Activated naive CD4-positive, alpha-beta T cell treated with anti-CD3 and anti-CD28 coated beads, Interleukin-2, amount 50 U/mL, for 72 hours (primary cell): ENCODE data around the gene AMBP. TPM values are rescaled to one million over a fixed set of nuclear protein-coding genes. Genes with fewer than 3 reads are reported as not detected.
A peak's percentile ranks its signal among the peaks of the same experiment; 100 is the strongest.
"Not testable (repeated sequence)": the region's sequence is repeated elsewhere in the genome, so short reads cannot be mapped to it uniquely, and the experiment has no call there.

Experiments
- ATAC-seq, 2 donors: fragments of 150-1000 bp; cut with Tn5 transposase; 2 replicates each; pipeline ENCODE4 v1.10.0; 2021; ENCODE audit warnings: mild to moderate bottlenecking in 2 of 2, moderate library complexity in 2 of 2
- DNase-seq, 2 donors: peaks; one replicate each; pipeline ENCODE4 v3.0.0; 2021 to 2022; ENCODE audit warnings: low spot score in 2 of 2
- H3K27ac Mint-ChIP-seq, 2 donors: one replicate each; pipeline ENCODE4 v1.8.0; 2022; ENCODE audit warnings: mild to moderate bottlenecking in 2 of 2, mixed read lengths in 2 of 2
- H3K36me3 Mint-ChIP-seq, 2 donors: one replicate each; pipeline ENCODE4 v1.8.0; 2022; ENCODE audit warnings: mixed read lengths in 2 of 2
- H3K9me3 Mint-ChIP-seq, 2 donors: one replicate each; pipeline ENCODE4 v1.8.0; 2022; ENCODE audit warnings: mixed read lengths in 2 of 2
- total RNA-seq, 2 donors: library from RNA; stranded (reverse); gene quantifications; one replicate each; pipeline ENCODE4 v1.2.3, GENCODE V29; 2022

The AMBP gene
- total RNA-seq, 2 donors from 2014 or later: not detected

DNA sequence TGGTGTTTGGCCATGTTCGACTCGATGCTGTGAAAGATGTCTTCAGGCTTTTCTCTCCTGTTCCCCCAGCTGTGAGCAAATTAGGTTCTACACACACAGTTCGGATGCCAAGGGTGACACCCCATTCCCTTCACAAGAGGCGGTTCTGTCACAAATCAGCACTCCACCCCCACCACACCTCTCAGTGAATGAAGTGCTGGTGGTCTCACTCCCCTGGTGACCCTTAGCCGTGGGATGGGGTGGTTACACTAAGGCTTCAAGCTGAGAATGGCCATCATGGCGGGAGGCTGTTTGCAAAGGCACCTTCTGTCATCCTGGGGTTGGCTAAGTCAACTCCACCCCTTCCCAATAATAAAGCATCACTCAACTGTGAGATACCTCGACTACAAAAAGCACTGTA lies 26.4 kb downstream of the AMBP start:
- Mint-ChIP-seq H3K27ac (no peak overlapping the region), H3K36me3 (no peaks in the 10 kb centered on the region), H3K9me3 (no peaks in the 10 kb centered on the region)
- no peak for ATAC-seq
- peak in 1 of 2 donors; percentile 7 for DNase-seq

DNA sequence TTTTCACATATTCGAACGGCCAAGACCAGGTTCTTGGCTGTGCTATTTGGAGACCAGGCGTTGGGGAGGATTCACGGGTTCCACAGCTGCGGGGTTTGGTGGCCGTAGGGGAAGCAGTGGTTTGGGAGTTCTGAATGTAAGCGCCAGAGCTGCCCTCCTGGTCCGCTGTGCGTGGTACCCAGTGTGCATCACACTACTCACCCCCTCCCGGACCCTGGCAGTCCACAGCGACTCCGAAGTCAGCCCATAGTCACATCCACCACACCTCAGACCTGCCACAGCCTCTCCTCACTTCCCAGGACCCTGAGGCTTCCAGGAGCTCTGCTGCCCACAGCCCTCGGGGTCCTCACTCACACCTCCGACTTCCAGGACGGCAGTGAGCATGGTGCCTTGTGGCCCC lies 26.8 kb downstream of the AMBP start:
- Mint-ChIP-seq H3K36me3 (no peaks in the 10 kb centered on the region), H3K9me3 (no peaks in the 10 kb centered on the region), H3K27ac (no peak overlapping the region)
- DNase-seq: peak in 1 of 2 donors; percentile 25
- no peak for ATAC-seq

DNA sequence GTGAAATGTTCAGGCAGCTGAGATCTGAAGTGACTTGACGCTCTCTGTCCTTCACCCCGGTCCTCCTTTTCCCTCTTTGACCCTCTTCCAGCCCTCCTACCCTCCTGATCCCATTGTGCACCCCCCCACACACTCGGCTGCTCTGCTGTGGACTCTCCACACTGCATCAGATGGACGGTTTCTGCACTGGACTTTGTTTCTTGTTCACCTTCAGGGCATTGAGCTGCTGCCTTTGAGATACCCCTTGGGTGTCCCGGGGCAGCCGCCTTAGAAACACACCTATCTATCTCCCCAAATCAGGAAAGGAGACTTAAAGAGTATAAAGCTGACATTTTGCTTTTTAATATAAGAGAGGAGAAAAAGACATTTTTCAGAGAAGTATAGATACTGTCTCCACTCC lies 27.5 kb downstream of the AMBP start:
- DNase-seq (no peak), ATAC-seq (no peak)
- H3K9me3 Mint-ChIP-seq: no peaks in the 10 kb centered on the region
- H3K27ac Mint-ChIP-seq: no peak overlapping the region
- no peaks in the 10 kb centered on the region for H3K36me3 Mint-ChIP-seq

DNA sequence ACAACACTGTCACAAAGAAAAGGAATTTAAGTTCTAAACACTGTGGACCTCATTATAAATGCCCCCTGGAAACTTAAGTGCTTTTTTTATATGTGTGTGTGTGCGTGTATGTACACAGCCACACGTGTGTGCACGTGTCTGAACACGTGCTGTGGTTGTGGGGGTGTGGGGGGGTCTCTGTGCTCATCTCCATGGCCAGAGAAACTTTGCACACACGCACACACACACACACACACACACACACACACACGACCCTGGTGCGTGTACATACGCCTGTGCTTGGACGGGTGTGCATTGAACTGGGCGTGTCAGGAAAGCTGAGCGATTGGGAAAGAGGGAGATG lies 27.9 kb downstream of the AMBP start:
- ATAC-seq (no peak), DNase-seq (no peak)
- Mint-ChIP-seq H3K36me3 (no peaks in the 10 kb centered on the region), H3K9me3 (no peaks in the 10 kb centered on the region), H3K27ac (no peak overlapping the region)

DNA sequence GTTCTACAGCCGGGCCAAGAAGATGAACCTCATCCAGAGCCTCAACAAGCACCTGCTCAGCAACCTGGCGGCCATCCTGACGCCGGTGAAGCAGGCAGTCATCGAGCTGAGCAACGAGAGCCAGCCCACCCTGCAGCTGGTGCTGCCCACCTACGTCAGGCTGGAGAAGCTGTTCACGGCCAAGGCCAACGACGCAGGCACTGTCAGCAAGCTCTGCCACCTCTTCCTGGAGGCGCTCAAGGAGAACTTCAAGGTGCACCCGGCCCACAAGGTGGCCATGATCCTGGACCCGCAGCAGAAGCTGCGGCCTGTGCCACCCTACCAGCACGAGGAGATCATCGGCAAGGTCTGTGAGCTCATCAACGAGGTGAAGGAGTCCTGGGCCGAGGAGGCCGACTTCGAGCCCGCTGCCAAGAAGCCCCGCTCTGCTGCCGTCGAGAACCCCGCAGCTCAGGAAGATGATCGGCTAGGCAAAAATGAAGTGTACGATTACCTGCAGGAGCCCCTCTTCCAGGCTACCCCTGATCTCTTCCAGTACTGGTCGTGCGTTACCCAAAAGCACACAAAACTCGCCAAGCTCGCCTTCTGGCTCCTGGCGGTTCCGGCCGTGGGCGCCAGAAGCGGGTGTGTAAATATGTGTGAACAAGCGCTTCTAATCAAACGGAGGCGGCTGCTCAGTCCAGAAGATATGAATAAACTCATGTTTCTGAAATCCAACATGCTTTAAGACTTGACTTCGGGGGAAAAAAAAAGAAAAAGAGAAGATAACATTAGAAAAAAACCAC lies 28.5 kb downstream of the AMBP start:
- Mint-ChIP-seq H3K9me3 (no peaks in the 10 kb centered on the region), H3K27ac (no peak overlapping the region), H3K36me3 (no peaks in the 10 kb centered on the region)
- ATAC-seq (no peak), DNase-seq (no peak)

GRCh38 chr9:114048533-114049415 lies 29.3 kb downstream of the AMBP start:
- Mint-ChIP-seq H3K36me3 (no peaks in the 10 kb centered on the region), H3K27ac (no peak overlapping the region), H3K9me3 (no peaks in the 10 kb centered on the region)
- DNase-seq (no peak), ATAC-seq (no peak)

GRCh38 chr9:114047717-114048116 lies 30.4 kb downstream of the AMBP start:
- Mint-ChIP-seq H3K36me3 (no peaks in the 10 kb centered on the region), H3K27ac (peak overlapping the region in 1 of 2 donors; percentile 81), H3K9me3 (no peaks in the 10 kb centered on the region)
- ATAC-seq (no peak), DNase-seq (no peak)

DNA sequence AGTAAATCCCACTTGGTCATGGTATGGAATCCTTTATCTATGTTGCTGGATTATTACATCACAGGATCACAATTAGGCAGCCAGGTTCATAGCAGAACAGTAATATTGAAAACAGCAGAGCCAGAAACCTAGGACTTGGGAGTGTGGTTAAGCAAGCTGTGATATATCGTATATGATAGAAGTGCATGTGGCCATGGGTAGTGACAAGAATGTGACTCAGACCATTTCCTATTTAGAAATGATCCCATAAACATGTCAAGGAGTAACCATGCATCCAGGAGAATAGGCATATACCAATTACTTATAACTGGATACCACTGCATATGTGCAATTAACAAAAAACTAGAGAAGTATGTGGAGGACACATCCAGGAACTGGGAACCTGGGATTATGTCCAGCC lies 31.2 kb downstream of the AMBP start:
- Mint-ChIP-seq H3K9me3 (no peaks in the 10 kb centered on the region), H3K27ac (no peak overlapping the region), H3K36me3 (no peaks in the 10 kb centered on the region)
- no peak for DNase-seq
- no peak for ATAC-seq

GRCh38 chr9:114046237-114046755 lies 31.8 kb downstream of the AMBP start:
- Mint-ChIP-seq H3K27ac (no peak overlapping the region), H3K36me3 (no peaks in the 10 kb centered on the region), H3K9me3 (no peaks in the 10 kb centered on the region)
- no peak for ATAC-seq
- no peak for DNase-seq

GRCh38 chr9:114043660-114044059 lies 34.4 kb downstream of the AMBP start:
- H3K36me3 Mint-ChIP-seq, DNase-seq, H3K27ac Mint-ChIP-seq, ATAC-seq, H3K9me3 Mint-ChIP-seq: not testable (repeated sequence)

GRCh38 chr9:114039484-114039883 lies 38.6 kb downstream of the AMBP start:
- ATAC-seq (no peak), DNase-seq (no peak)
- Mint-ChIP-seq H3K27ac (no peak overlapping the region), H3K9me3 (no peaks in the 10 kb centered on the region), H3K36me3 (no peaks in the 10 kb centered on the region)

GRCh38 chr9:114038724-114039313 lies 39.3 kb downstream of the AMBP start:
- DNase-seq (no peak), ATAC-seq (no peak)
- Mint-ChIP-seq H3K9me3 (no peaks in the 10 kb centered on the region), H3K36me3 (no peaks in the 10 kb centered on the region), H3K27ac (no peak overlapping the region)

DNA sequence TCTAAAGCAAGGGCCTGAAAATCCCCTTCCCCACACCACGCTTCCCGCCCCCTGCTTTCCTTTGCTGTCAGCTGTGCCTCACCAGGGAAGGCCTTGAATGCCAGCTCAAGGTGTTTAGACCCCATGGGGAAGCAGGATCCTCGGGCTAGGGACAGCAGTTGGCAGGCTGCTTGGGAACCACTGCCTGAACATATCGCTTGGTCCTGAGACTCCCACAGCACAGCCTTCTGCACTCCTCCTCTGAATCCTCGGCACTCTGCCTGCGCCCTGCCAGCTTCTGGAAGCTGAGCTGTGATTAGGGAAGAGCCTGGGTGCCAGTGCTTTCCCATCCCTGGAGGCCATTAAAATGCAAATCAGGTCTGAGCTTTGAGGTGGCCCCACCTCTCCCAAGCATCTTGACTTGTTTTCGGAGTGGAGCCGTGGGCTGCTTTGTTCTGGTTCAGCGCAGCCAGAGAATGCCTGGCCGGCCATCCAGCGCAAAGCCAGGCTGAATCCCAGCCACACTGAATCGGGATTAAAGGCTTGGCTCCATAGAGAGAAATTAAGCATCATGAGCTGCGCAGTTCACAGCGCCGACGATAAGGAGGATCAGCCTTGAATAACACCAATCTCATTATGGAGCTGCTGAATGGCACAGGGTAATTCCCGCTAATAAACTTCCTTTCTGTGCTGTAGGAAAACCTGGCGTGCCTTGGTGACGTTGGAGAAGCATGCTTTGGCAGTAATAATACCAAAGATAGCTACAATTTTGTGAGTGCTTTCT lies 40.0 kb downstream of the AMBP start:
- ATAC-seq: no peak
- no peaks in the 10 kb centered on the region for H3K9me3 Mint-ChIP-seq
- DNase-seq: no peak
- H3K36me3 Mint-ChIP-seq: no peaks in the 10 kb centered on the region
- H3K27ac Mint-ChIP-seq: no peak overlapping the region

DNA sequence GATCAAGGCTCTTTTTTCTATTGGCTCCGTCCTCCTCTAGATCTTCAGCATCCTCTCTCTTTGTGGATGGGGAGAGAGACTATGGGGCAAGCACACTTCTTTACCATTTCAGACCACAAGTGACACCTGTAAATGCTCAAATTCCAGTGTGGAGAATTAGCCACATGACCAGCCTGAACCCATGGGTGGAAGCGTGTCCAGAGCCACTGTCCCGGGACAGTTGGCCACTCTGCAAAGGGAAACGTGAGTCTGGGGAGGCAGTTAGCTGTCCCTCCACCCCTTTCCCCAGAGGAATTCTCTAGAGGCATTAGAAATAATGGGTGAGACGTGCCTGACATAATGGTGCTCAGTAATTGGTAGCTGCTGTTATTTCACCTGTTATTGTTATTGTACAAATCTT lies 40.9 kb downstream of the AMBP start:
- H3K9me3 Mint-ChIP-seq: no peaks in the 10 kb centered on the region
- no peak overlapping the region for H3K27ac Mint-ChIP-seq
- no peak for ATAC-seq
- no peaks in the 10 kb centered on the region for H3K36me3 Mint-ChIP-seq
- no peak for DNase-seq

DNA sequence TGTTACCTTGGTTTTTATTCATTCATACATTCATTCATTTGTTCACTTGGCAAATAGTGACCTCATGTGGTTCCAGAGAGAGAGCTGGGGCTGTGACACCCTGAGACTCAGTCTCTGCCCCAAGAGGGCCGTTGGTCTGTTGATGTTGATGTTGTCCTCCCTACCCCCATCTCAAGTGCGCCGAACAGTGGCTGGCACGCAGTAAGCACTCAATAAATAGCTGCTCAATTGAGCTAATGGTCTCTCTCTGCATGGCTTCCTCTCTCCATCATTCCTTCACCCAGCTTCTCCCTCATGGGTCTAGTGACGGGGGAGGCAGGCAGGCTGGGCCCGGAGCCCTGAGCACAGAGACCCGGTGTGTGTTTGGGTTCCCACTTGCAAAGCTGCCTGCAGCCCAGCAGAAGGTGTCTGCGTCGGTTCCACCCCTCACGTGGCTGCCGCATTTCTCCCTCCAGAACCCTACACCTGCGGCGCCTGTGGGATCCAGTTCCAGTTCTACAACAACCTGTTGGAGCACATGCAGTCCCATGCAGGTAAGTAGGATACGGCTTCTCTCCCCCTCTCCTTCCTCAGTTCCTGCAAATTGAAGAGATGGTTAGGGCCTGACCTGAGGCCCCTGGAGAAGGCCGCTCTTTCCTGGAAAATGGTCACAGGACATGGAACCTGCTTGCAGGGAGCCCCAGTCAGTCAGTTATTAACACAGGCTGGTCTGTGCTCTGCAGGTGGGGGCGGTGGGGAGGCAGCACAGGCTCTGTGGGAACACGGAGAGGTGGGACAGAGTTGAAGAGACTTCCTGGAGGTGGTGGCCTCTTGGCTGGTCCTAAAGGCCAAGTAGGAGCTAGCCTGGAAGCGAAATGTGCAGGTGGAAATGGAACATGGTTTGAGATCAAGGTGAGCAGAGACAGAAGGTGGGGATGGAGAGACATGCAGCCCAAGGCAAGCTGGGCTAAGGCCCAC lies 42.0 kb downstream of the AMBP start:
- H3K9me3 Mint-ChIP-seq: no peaks in the 10 kb centered on the region
- ATAC-seq (no peak), DNase-seq (no peak)
- no peaks in the 10 kb centered on the region for H3K36me3 Mint-ChIP-seq
- H3K27ac Mint-ChIP-seq: peak overlapping the region in 1 of 2 donors; percentile 58
